HEK293 (cell line): ENCODE results near the gene NELFE.
"Not testable (repeated sequence)": the region's sequence is repeated elsewhere in the genome, so short reads cannot be mapped to it uniquely, and the experiment has no call there.

Experiments
- PRDM1 ChIP-seq: fragments of 450-650 bp; formaldehyde crosslinking; IDR thresholded peaks from 2 replicates; pipeline ENCODE4; 2016; ENCODE audit warnings: missing biosample characterization, missing genetic modification characterization
- ZNF416 ChIP-seq: fragments of 450-650 bp; formaldehyde crosslinking; IDR thresholded peaks from 2 replicates; pipeline ENCODE4 v1.5.1; 2016; ENCODE audit warnings: missing biosample characterization, missing genetic modification characterization
- ZNF423 ChIP-seq: fragments of 450-650 bp; formaldehyde crosslinking; IDR thresholded peaks from 2 replicates; pipeline ENCODE4 v1.5.1; 2016; ENCODE audit warnings: missing biosample characterization, missing genetic modification characterization
- TF ChIP-seq, protein P1 (sequence below): fragments of 450-650 bp; formaldehyde crosslinking; IDR thresholded peaks from 2 replicates; pipeline ENCODE4 v1.5.1; 2016; ENCODE audit warnings: missing biosample characterization, missing genetic modification characterization
- TF ChIP-seq, protein P2 (sequence below): fragments of 450-650 bp; formaldehyde crosslinking; IDR thresholded peaks from 2 replicates; pipeline ENCODE4 v1.5.1; 2016; ENCODE audit warnings: missing biosample characterization, missing genetic modification characterization

GRCh38 chr6:31980998-31981397 lies 22.2 kb upstream of the NELFE start:
- not testable (repeated sequence) for TF ChIP-seq ZNF416, ZNF423, PRDM1 (tag by site-specific recombination)
- TF ChIP-seq, protein P1, sequence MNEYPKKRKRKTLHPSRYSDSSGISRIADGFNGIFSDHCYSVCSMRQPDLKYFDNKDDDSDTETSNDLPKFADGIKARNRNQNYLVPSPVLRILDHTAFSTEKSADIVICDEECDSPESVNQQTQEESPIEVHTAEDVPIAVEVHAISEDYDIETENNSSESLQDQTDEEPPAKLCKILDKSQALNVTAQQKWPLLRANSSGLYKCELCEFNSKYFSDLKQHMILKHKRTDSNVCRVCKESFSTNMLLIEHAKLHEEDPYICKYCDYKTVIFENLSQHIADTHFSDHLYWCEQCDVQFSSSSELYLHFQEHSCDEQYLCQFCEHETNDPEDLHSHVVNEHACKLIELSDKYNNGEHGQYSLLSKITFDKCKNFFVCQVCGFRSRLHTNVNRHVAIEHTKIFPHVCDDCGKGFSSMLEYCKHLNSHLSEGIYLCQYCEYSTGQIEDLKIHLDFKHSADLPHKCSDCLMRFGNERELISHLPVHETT (tag by site-specific recombination): not testable (repeated sequence)
- TF ChIP-seq, protein P2, sequence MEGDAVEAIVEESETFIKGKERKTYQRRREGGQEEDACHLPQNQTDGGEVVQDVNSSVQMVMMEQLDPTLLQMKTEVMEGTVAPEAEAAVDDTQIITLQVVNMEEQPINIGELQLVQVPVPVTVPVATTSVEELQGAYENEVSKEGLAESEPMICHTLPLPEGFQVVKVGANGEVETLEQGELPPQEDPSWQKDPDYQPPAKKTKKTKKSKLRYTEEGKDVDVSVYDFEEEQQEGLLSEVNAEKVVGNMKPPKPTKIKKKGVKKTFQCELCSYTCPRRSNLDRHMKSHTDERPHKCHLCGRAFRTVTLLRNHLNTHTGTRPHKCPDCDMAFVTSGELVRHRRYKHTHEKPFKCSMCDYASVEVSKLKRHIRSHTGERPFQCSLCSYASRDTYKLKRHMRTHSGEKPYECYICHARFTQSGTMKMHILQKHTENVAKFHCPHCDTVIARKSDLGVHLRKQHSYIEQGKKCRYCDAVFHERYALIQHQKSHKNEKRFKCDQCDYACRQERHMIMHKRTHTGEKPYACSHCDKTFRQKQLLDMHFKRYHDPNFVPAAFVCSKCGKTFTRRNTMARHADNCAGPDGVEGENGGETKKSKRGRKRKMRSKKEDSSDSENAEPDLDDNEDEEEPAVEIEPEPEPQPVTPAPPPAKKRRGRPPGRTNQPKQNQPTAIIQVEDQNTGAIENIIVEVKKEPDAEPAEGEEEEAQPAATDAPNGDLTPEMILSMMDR (tag by site-specific recombination): not testable (repeated sequence)
